ENCODE results near the gene TPPP2.

The TPPP2 gene

DNA sequence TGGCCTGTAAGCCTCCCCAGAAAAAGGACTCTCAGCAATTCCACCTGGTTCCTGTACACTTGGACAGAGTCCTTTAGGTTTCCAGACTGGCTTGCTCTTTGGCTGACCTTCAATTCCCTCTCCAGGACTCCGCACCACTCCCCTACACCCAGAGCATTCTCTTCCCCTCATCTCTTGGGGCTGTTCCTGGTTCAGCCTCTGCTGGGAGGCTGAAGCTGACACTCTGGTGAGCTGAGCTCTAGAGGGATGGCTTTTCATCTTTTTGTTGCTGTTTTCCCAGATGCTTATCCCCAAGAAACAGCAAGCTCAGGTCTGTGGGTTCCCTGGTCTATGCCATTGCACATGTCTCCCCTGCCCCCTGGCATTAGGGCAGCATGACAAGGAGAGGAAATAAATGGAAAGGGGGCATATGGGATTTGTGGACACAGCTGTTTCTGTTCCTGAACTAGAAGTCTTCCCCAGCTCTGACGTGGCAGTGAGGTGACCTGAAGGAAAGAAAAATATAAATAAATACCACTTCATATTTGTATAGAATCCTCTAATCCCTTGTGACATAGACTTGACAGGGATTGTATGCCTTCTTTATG lies 13.5 kb downstream of the TPPP2 start (continued):
- TF ChIP-seq, protein P1, sequence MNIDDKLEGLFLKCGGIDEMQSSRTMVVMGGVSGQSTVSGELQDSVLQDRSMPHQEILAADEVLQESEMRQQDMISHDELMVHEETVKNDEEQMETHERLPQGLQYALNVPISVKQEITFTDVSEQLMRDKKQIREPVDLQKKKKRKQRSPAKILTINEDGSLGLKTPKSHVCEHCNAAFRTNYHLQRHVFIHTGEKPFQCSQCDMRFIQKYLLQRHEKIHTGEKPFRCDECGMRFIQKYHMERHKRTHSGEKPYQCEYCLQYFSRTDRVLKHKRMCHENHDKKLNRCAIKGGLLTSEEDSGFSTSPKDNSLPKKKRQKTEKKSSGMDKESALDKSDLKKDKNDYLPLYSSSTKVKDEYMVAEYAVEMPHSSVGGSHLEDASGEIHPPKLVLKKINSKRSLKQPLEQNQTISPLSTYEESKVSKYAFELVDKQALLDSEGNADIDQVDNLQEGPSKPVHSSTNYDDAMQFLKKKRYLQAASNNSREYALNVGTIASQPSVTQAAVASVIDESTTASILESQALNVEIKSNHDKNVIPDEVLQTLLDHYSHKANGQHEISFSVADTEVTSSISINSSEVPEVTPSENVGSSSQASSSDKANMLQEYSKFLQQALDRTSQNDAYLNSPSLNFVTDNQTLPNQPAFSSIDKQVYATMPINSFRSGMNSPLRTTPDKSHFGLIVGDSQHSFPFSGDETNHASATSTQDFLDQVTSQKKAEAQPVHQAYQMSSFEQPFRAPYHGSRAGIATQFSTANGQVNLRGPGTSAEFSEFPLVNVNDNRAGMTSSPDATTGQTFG (tag by site-specific recombination; IDR thresholded peaks at IDR 0.05; ENCODE audit: borderline replicate concordance), result no peak
- TF ChIP-seq, protein P2, sequence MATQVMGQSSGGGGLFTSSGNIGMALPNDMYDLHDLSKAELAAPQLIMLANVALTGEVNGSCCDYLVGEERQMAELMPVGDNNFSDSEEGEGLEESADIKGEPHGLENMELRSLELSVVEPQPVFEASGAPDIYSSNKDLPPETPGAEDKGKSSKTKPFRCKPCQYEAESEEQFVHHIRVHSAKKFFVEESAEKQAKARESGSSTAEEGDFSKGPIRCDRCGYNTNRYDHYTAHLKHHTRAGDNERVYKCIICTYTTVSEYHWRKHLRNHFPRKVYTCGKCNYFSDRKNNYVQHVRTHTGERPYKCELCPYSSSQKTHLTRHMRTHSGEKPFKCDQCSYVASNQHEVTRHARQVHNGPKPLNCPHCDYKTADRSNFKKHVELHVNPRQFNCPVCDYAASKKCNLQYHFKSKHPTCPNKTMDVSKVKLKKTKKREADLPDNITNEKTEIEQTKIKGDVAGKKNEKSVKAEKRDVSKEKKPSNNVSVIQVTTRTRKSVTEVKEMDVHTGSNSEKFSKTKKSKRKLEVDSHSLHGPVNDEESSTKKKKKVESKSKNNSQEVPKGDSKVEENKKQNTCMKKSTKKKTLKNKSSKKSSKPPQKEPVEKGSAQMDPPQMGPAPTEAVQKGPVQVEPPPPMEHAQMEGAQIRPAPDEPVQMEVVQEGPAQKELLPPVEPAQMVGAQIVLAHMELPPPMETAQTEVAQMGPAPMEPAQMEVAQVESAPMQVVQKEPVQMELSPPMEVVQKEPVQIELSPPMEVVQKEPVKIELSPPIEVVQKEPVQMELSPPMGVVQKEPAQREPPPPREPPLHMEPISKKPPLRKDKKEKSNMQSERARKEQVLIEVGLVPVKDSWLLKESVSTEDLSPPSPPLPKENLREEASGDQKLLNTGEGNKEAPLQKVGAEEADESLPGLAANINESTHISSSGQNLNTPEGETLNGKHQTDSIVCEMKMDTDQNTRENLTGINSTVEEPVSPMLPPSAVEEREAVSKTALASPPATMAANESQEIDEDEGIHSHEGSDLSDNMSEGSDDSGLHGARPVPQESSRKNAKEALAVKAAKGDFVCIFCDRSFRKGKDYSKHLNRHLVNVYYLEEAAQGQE (tag by site-specific recombination; IDR thresholded peaks at IDR 0.05), result no peak
- TF ChIP-seq GLIS1 (tag by site-specific recombination; IDR thresholded peaks at IDR 0.05), result no peak
- no peak for TF ChIP-seq ZNF311 (tag by site-specific recombination; IDR thresholded peaks at IDR 0.05; ENCODE audit: borderline replicate concordance)

DNA sequence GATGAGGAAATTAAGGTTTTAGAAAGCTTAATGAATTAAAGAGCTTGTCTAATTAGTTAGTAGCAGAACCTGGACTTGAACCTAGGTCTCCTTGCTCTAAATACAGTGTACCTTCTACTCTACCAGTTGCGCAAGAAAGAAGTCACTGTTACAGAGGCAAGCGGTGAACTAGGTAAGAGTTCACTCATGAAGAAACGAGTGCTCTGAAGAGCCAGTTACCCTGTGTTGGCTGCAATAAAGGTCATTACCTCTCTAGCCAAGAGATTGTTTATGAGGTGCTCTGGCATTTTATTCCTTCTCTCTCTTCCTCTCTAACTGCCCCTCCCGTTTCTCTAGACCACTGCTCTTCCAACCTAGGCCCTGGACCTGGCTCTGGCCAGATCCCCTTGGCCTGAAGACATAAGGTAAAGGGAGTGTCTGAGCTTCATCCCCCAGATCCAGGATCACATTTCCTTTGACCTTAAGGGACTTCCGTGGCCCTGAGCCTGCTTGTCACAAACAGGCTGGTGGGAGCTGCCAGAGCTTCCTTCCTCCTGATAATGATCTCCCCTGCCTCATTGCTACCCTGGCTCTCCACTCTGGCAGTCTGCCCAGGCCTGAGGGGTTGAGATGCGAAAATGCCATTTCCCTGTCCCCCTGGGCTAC lies 14.1 kb downstream of the TPPP2 start:
- no peaks in the 10 kb centered on the region for H3K9me3 ChIP-seq (ENCODE audit: control insufficient read depth, insufficient read depth, low read depth, low read length)
- H3K4me1 ChIP-seq (ENCODE audit: control insufficient read depth, insufficient read depth, low read length), result no peaks in the 10 kb centered on the region
- ChIA-PET POLR2A (no interaction called here), CTCF (interaction anchor here (0.6 to 7.0 kb wide), 11 partner anchors 24 to 264 kb away, joined by 3 to 206 read pairs (median 4); partner anchors contain the start of gene TMEM253)
- no peak overlapping the region for H3K27ac ChIP-seq (ENCODE audit: extremely low read depth, low read depth, low read length)
- TF ChIP-seq ZNF138 (tag by site-specific recombination; IDR thresholded peaks at IDR 0.05; ENCODE audit: borderline replicate concordance) (no peak), ZNF121 (tag by site-specific recombination; IDR thresholded peaks at IDR 0.05) (no peak), ZNF140 (tag by site-specific recombination; IDR thresholded peaks at IDR 0.05) (no peak), ZNF202 (tag by site-specific recombination; IDR thresholded peaks at IDR 0.05; ENCODE audit: borderline replicate concordance) (no peak), KLF10 (tag by site-specific recombination; IDR thresholded peaks at IDR 0.05) (no peak), ZEB2 (tag by site-specific recombination; IDR thresholded peaks at IDR 0.05) (no peak)
- H3K36me3 ChIP-seq (ENCODE audit: control insufficient read depth in 2 of 2, insufficient read depth in 1 of 2, low read length in 2 of 2), result no peaks in the 10 kb centered on the region
- H3K4me3 ChIP-seq (ENCODE audit: low read depth, low read length), result no peak overlapping the region

DNA sequence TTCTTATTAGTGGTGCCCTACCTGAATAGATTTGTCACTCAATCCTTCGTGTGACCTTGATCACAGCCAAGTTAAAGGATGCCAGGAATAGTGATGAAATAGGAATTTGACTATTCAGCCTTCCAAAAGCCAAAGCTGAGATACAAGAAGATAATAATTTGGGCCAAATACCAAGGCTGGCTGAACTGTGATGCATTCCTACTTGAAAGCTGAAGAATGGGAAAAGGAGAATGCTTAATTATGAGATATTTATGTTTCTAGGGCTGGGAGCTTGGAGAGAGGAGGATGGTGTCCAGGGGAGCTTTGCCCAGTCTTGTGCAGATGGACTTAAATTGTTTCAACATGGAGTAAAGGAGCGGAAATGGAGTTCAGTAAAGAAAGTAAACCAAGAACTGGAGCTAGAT lies 17.4 kb downstream of the TPPP2 start:
- Histone ChIP-seq H3K27ac (ENCODE audit: extremely low read depth, low read depth, low read length) (no peak overlapping the region), H3K4me1 (ENCODE audit: control insufficient read depth, insufficient read depth, low read length) (no peaks in the 10 kb centered on the region), H3K4me3 (ENCODE audit: low read depth, low read length) (no peak overlapping the region), H3K36me3 (ENCODE audit: control insufficient read depth in 2 of 2, insufficient read depth in 1 of 2, low read length in 2 of 2) (no peaks in the 10 kb centered on the region), H3K9me3 (ENCODE audit: control insufficient read depth, insufficient read depth, low read depth, low read length) (no peaks in the 10 kb centered on the region)
- TF ChIP-seq, protein P3, sequence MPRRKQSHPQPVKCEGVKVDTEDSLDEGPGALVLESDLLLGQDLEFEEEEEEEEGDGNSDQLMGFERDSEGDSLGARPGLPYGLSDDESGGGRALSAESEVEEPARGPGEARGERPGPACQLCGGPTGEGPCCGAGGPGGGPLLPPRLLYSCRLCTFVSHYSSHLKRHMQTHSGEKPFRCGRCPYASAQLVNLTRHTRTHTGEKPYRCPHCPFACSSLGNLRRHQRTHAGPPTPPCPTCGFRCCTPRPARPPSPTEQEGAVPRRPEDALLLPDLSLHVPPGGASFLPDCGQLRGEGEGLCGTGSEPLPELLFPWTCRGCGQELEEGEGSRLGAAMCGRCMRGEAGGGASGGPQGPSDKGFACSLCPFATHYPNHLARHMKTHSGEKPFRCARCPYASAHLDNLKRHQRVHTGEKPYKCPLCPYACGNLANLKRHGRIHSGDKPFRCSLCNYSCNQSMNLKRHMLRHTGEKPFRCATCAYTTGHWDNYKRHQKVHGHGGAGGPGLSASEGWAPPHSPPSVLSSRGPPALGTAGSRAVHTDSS (tag by site-specific recombination; IDR thresholded peaks at IDR 0.05), result no peak
- TF ChIP-seq ZBTB17 (tag by site-specific recombination; IDR thresholded peaks at IDR 0.05), result peak; percentile 78
- CTCF ChIA-PET, result interaction anchor here (0.6 to 3.2 kb wide), 9 partner anchors 8 to 185 kb away, joined by 3 to 20 read pairs (median 4); partner anchors contain the start of gene ARHGEF40
- POLR2A ChIA-PET, result interaction anchor here (1.0 to 2.1 kb wide), 2 partner anchors 24 to 45 kb away, joined by 3 to 4 read pairs; no protein-coding TSS in a partner anchor
